GM12875 (cell line): ENCODE measurements around the gene PHLDB3.
"Not testable (repeated sequence)": the region's sequence is repeated elsewhere in the genome, so short reads cannot be mapped to it uniquely, and the experiment has no call there.

Experiments used
- H3K4me3 ChIP-seq: one replicate; pipeline ENCODE4 v1.5.1; 2011; ENCODE audit warnings: low read depth, low read length, control low read depth
- CTCF ChIP-seq: IDR thresholded peaks from 2 replicates; pipeline ENCODE4 v1.5.1; 2011; ENCODE audit warnings: low read depth, mild to moderate bottlenecking, control low read depth, inconsistent platforms, low read length, moderate library complexity, borderline replicate concordance; ENCODE audit not compliant: insufficient read depth

The PHLDB3 gene

GRCh38 chr19:43526884-43527859 is 22.6 kb upstream of the PHLDB3 start, which contains the start of gene ETHE1:
ETHE1 (minus strand) TSS chr19:43527201; CDS start chr19:43527177, 24 bp downstream.
- TF ChIP-seq CTCF = 0 out of 2 replicates have a peak, but pooled peaks have one; percentile 2
- H3K4me3 ChIP-seq = peak within 1 kb of the TSS; percentile 76

DNA sequence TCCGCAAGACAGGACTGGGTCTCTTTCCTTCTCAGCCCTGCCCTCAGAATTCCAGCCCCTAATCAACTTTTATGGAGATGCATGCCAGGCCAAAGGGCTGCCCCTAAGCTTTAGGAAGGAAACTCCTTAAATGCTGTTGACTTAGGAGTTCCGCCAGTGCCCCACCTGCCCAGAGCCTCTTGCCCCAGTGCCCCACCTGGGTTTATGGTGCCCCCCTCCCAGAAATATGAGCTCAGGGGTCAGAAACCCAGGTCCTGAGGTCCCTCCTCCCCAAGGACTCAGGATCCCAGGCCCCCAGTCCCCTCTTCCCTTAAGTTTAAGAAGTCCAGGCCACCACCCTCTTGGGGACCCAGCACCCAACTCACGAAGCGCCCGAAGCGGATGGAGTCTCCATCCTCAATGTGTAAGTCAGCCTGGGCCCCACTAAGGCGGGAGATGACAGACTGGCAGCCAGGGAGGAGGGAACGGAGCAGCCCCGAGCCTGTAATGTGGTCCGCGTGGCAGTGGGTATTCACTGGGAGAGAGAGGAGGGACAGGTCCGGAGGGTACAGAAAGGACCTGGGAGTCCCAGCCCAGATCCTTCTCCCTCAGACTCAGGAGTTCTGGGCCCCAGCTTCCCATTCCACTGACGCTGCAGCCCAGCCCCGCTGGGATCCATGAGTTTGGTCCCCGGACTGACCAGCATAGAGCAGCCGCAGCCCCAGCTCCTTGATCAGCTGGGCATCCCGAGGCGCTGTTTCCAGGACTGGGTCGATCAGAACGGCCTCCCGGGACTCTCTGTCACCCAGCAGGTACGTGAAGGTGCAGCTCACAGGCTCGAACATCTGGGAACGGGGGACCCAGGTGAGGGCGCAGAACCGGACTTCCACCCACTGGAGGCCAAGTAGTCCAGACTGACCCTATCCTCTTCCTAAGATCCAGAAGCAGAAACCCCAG is 21.6 kb upstream of the PHLDB3 start:
- peak overlapping the region; percentile 76 for H3K4me3 ChIP-seq
- TF ChIP-seq CTCF = no peak

DNA sequence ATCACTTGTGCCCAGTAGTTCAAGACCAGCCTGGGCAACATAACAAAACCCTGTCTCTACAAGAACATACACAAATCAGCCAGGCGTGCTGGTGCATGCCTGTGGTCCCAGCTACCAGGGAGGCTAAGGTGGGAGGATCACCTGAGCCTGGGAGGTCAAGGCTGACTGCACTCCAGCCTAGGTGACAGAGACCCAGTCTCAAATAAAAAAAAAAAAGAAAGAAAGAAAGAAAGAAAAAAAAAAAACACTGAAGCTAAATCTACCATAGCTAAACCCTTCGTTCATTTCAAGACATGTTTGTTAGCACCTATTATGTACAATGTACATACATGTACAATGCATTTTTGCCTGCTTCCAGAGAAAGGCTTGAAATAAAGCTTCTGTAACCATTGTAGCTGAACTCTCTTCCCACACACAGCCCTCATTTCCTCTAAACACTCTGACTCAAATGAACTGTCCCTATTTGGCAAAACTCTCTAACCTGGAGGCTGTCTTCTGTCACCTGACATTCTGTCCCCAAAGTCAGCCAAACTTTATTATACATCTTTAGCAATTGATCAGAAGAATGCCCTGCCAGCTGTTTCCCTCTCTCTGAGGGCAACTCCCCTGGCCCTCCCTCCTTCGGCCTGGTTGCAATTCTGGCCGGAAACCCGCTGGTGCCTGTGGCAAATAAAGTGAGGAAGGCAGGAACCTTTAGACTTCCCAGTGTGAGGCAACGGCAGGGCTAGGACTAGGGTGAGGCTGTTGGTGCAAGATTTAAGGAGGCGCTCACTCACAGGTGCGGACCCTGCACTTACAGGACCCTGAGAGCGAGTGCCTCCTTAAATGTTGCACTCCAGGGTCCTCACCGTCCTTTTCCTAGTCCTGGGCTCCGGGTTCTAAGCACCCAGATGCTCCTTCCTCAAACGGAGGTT is 20.6 kb upstream of the PHLDB3 start:
- TF ChIP-seq CTCF = no peak
- peak overlapping the region; percentile 76 for H3K4me3 ChIP-seq

DNA sequence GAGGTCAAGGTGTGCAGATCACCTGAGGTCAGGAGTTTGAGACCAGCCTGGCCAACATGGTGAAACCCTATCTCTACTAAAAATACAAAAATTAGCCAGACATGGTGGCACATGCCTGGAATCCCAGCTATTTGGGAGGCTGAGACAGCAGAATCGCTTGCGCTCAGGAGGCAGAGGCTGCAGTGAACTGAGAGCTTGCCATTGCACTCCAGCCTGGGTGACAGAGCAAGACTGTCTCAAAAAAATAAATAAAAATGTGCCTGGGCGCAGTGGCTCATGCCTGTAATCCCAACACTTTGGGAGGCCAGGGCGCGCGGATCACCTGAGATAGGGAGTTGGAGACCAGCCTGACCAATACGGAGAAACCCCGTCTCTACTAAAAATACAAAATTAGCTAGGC is 19.1 kb upstream of the PHLDB3 start:
- H3K4me3 ChIP-seq = not testable (repeated sequence)

DNA sequence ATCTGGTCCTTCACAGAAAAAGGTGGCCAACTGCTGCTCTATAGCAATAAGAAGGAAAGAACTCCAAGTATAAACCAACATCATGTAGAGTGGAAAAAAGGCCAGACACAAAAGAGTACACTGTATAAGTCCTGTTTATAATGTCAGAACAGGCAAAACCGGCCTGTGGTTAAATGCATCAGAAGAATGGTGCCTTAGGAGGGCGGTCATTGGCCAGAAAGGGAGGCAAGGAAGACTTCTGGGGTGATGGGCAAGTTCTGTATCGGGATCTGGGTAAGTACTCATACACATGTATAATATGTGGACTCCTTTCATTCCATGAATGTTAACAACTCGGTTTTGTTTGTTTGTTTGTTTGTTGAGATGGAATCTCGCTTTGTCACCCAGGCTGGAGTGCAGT is 18.4 kb upstream of the PHLDB3 start:
- no peak for TF ChIP-seq CTCF
- no peak overlapping the region for H3K4me3 ChIP-seq

- peak; percentile 76 for TF ChIP-seq CTCF
- H3K4me3 ChIP-seq = no peak overlapping the region
Observed at GRCh38 chr19:43519436-43520088, 15.0 kb upstream of the PHLDB3 start.
